ENCODE data around the gene RIMBP2. TPM values are rescaled to one million over a fixed set of nuclear protein-coding genes. Genes with fewer than 3 reads are reported as not detected.

The RIMBP2 gene
- total RNA-seq, 4 donors from 2014 or later, result 0.22 to 1.4 (median 1.2) TPM; not detected in 1

DNA sequence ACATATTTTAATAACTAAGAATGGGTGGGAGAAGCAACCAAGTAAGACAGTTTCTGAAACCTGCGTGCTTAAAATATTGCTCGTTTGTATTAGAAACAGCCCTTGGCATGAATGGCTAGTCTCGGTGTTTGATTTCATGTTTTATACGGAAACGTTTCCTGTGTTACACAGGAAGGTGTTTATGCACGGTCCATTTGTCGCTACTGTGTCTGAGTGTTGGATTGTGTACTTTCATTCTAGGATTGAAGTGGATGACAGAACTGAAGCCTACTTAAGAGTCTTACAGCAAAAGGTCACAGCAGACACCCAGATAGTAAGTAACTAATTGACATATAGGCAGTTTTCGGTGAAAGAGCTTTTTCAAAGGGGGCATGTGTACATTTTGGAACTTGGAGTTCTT, 358.9 kb downstream of the RIMBP2 start:
- Histone ChIP-seq H3K4me3 (no peak overlapping the region), H3K4me1 (no peaks in the 10 kb centered on the region), H3K9me3 (no peaks in the 10 kb centered on the region), H3K27me3 (peaks cover 0 to 3% of the 10 kb centered on the region in 2 donors), H3K36me3 (no peaks in the 10 kb centered on the region), H3K27ac (no peak overlapping the region)
- TF ChIP-seq, protein P1, sequence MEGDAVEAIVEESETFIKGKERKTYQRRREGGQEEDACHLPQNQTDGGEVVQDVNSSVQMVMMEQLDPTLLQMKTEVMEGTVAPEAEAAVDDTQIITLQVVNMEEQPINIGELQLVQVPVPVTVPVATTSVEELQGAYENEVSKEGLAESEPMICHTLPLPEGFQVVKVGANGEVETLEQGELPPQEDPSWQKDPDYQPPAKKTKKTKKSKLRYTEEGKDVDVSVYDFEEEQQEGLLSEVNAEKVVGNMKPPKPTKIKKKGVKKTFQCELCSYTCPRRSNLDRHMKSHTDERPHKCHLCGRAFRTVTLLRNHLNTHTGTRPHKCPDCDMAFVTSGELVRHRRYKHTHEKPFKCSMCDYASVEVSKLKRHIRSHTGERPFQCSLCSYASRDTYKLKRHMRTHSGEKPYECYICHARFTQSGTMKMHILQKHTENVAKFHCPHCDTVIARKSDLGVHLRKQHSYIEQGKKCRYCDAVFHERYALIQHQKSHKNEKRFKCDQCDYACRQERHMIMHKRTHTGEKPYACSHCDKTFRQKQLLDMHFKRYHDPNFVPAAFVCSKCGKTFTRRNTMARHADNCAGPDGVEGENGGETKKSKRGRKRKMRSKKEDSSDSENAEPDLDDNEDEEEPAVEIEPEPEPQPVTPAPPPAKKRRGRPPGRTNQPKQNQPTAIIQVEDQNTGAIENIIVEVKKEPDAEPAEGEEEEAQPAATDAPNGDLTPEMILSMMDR (IDR thresholded peaks at IDR 0.05), result no peak
- DNase-seq (ENCODE audit: low spot score in 2 of 2), result no peak
- 55 to 56% methylated on average over 8 of the region's 8 CpGs for WGBS, 2 donors

DNA sequence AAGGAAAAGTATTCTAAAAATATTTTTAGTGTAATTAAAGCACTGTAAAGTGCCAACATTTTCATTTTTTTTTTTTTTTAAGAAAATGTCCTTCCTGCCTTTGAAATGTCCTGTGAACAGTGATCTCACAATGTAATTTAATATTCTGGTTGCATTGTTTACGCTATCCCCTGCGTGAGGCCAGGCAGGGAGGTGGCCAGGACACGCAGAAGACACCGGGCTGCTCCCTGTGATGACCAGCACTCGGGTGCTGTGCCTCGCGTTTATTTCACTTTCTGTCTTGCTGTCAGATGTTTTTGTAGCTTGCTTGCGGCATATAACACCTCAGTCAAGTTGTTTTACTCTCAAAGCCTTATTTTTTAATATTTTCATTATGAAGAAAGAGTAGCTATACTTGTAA, 359.9 kb downstream of the RIMBP2 start:
- no peak for DNase-seq (ENCODE audit: low spot score in 2 of 2)
- 63 to 75% methylated on average over 8 of the region's 8 CpGs for WGBS, 2 donors
- no peaks in the 10 kb centered on the region for H3K9me3 ChIP-seq
- peaks cover 0 to 3% of the 10 kb centered on the region in 2 donors for H3K27me3 ChIP-seq
- H3K36me3 ChIP-seq, result no peaks in the 10 kb centered on the region
- H3K27ac ChIP-seq, result no peak overlapping the region
- H3K4me3 ChIP-seq, result no peak overlapping the region
- TF ChIP-seq, protein P1 (IDR thresholded peaks at IDR 0.05), result no peak
- TF ChIP-seq POLR2A (IDR thresholded peaks at IDR 0.05) (no peak), EP300 (IDR thresholded peaks at IDR 0.05) (no peak)
- H3K4me1 ChIP-seq, result no peaks in the 10 kb centered on the region

GRCh38 chr12:130354407-130354806, 361.7 kb downstream of the RIMBP2 start:
- H3K4me1 ChIP-seq, result no peaks in the 10 kb centered on the region
- no peak for DNase-seq (ENCODE audit: low spot score in 2 of 2)
- no peaks in the 10 kb centered on the region for H3K36me3 ChIP-seq
- no peaks in the 10 kb centered on the region for H3K9me3 ChIP-seq
- WGBS, 2 donors, result 67 to 69% methylated on average over 7 of the region's 7 CpGs
- H3K27me3 ChIP-seq, result peaks cover 0 to 3% of the 10 kb centered on the region in 2 donors
- no peak overlapping the region for H3K27ac ChIP-seq
- no peak overlapping the region for H3K4me3 ChIP-seq
- TF ChIP-seq EP300 (IDR thresholded peaks at IDR 0.05) (no peak), POLR2A (IDR thresholded peaks at IDR 0.05) (no peak)
- TF ChIP-seq, protein P1 (IDR thresholded peaks at IDR 0.05), result no peak

DNA sequence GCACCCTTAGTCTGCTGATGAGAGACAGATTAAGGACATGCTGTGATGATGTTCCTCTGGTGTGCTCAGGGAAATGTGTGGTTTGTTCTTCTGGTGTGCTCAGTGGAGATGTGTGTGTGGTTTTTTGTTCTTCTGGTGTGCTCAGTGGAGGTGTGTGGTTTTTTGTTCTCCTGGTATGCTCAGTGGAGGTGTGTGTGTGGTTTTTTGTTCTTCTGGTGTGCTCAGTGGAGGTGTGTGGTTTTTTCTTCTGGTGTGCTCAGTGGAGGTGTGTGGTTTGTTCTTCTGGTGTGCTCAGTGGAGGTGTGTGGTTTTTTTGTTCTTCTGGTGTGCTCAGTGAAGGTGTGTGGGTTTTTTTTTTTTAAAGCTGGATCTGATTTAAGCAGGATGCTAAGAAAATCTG, 363.0 kb downstream of the RIMBP2 start:
- Histone ChIP-seq H3K27ac (no peak overlapping the region), H3K27me3 (no peaks in the 10 kb centered on the region), H3K9me3 (no peaks in the 10 kb centered on the region), H3K4me3 (no peak overlapping the region), H3K4me1 (no peaks in the 10 kb centered on the region), H3K36me3 (no peaks in the 10 kb centered on the region)
- DNase-seq (ENCODE audit: low spot score in 2 of 2), result no peak
- TF ChIP-seq EP300 (IDR thresholded peaks at IDR 0.05), result no peak
- TF ChIP-seq, protein P1 (IDR thresholded peaks at IDR 0.05), result no peak

- H3K27ac ChIP-seq, result no peak overlapping the region
- peaks cover 0 to 2% of the 10 kb centered on the region in 2 donors for H3K27me3 ChIP-seq
- no peak for DNase-seq (ENCODE audit: low spot score in 2 of 2)
- H3K4me1 ChIP-seq, result no peaks in the 10 kb centered on the region
- H3K9me3 ChIP-seq, result no peaks in the 10 kb centered on the region
- 86 to 90% methylated on average over 5 of the region's 5 CpGs for WGBS, 2 donors
- no peak for TF ChIP-seq EP300 (IDR thresholded peaks at IDR 0.05)
- TF ChIP-seq, protein P1 (IDR thresholded peaks at IDR 0.05), result no peak
- TF ChIP-seq POLR2A (IDR thresholded peaks at IDR 0.05), result no peak
- no peak overlapping the region for H3K4me3 ChIP-seq
- no peaks in the 10 kb centered on the region for H3K36me3 ChIP-seq
Measured at GRCh38 chr12:130351326-130351725, 364.8 kb downstream of the RIMBP2 start.

Data from tibial nerve (tissue), 4 donors.